22Rv1 (cell line): ENCODE data around the gene TLR3.

Source experiments
- H3K27ac ChIP-seq: fragments of 450-650 bp; 2 replicates; pipeline ENCODE4 v1.5.1; 2017
- CTCF ChIP-seq: fragments of 450-650 bp; IDR thresholded peaks from 2 replicates; pipeline ENCODE4 v1.5.1; 2017; ENCODE audit warnings: mild to moderate bottlenecking
- ZFX ChIP-seq: fragments of 450-650 bp; IDR thresholded peaks from 2 replicates; pipeline ENCODE4 v1.6.1; 2017; ENCODE audit warnings: antibody characterized with exemption, borderline replicate concordance

The TLR3 gene

GRCh38 chr4:186078981-186079638 lies 10.2 kb downstream of the TLR3 start:
- TF ChIP-seq ZFX (no peak), CTCF (no peak)
- H3K27ac ChIP-seq, result no peak overlapping the region

- TF ChIP-seq CTCF (no peak), ZFX (no peak)
- H3K27ac ChIP-seq, result no peak overlapping the region
Observed at GRCh38 chr4:186079694-186080093, 10.7 kb downstream of the TLR3 start.

- no peak overlapping the region for H3K27ac ChIP-seq
- TF ChIP-seq CTCF, result no peak
- no peak for TF ChIP-seq ZFX
Observed at GRCh38 chr4:186081202-186081807, 12.3 kb downstream of the TLR3 start.

GRCh38 chr4:186082221-186082620 lies 13.3 kb downstream of the TLR3 start:
- no peak for TF ChIP-seq ZFX
- no peak for TF ChIP-seq CTCF
- no peak overlapping the region for H3K27ac ChIP-seq

- TF ChIP-seq ZFX, result no peak
- TF ChIP-seq CTCF, result no peak
- no peak overlapping the region for H3K27ac ChIP-seq
Observed at GRCh38 chr4:186088523-186088922, 19.6 kb downstream of the TLR3 start.

GRCh38 chr4:186092296-186092695 lies 23.3 kb downstream of the TLR3 start:
- TF ChIP-seq ZFX, result no peak
- TF ChIP-seq CTCF, result no peak
- H3K27ac ChIP-seq, result no peak overlapping the region

GRCh38 chr4:186095406-186095805 lies 26.4 kb downstream of the TLR3 start:
- H3K27ac ChIP-seq, result no peak overlapping the region
- no peak for TF ChIP-seq CTCF
- TF ChIP-seq ZFX, result no peak
